ENCODE measurements around the gene KLHL2.
A peak's percentile ranks its signal among the peaks of the same experiment; 100 is the strongest.
"Not testable (repeated sequence)": the region's sequence is repeated elsewhere in the genome, so short reads cannot be mapped to it uniquely, and the experiment has no call there.

KLHL2 gene

GRCh38 chr4:165203541-165204461, 3.6 kb upstream of the KLHL2 start:
- H3K4me3 ChIP-seq (ENCODE audit: low read length): no peak overlapping the region

GRCh38 chr4:165204462-165204830, 2.9 kb upstream of the KLHL2 start:
- peak; percentile 17 for DNase-seq (ENCODE audit: low read depth)
- H3K27me3 ChIP-seq (replicated peaks; ENCODE audit: control insufficient read depth, insufficient read depth, low read length): no peaks in the 10 kb centered on the region
- no peaks in the 10 kb centered on the region for H3K9me3 ChIP-seq (ENCODE audit: control insufficient read depth, low read length)

More at GRCh38 chr4:165203541-165204461, 3.6 kb upstream of the KLHL2 start:
- Histone ChIP-seq H3K9me3 (ENCODE audit: control insufficient read depth, low read length) (no peaks in the 10 kb centered on the region), H3K9ac (ENCODE audit: low read length) (no peak overlapping the region), H3K4me1 (ENCODE audit: control insufficient read depth, insufficient read depth, low read length) (peaks cover 36% of the 10 kb centered on the region), H3K27me3 (replicated peaks; ENCODE audit: control insufficient read depth, insufficient read depth, low read length) (no peaks in the 10 kb centered on the region), H3K36me3 (ENCODE audit: control insufficient read depth, insufficient read depth, low read length, severe bottlenecking) (no peaks in the 10 kb centered on the region)
- DNase-seq (ENCODE audit: low read depth): no peak

GRCh38 chr4:165207016-165207430, 338 bp upstream of the KLHL2 start:
- Histone ChIP-seq H3K4me1 (ENCODE audit: control insufficient read depth, insufficient read depth, low read length) (peaks cover 32% of the 10 kb centered on the region), H3K4me3 (ENCODE audit: low read length) (peak overlapping the region; percentile 83), H3K36me3 (ENCODE audit: control insufficient read depth, insufficient read depth, low read length, severe bottlenecking) (no peaks in the 10 kb centered on the region), H3K27me3 (replicated peaks; ENCODE audit: control insufficient read depth, insufficient read depth, low read length) (no peaks in the 10 kb centered on the region), H3K9me3 (ENCODE audit: control insufficient read depth, low read length) (no peaks in the 10 kb centered on the region), H3K9ac (ENCODE audit: low read length) (peak overlapping the region; percentile 84)
- no peak for DNase-seq (ENCODE audit: low read depth)

More at GRCh38 chr4:165204462-165204830, 2.9 kb upstream of the KLHL2 start:
- no peaks in the 10 kb centered on the region for H3K36me3 ChIP-seq (ENCODE audit: control insufficient read depth, insufficient read depth, low read length, severe bottlenecking)
- H3K9ac ChIP-seq (ENCODE audit: low read length): no peak overlapping the region
- H3K4me1 ChIP-seq (ENCODE audit: control insufficient read depth, insufficient read depth, low read length): peaks cover 36% of the 10 kb centered on the region
- H3K4me3 ChIP-seq (ENCODE audit: low read length): no peak overlapping the region

- Histone ChIP-seq H3K27me3 (replicated peaks; ENCODE audit: control insufficient read depth, insufficient read depth, low read length) (no peaks in the 10 kb centered on the region), H3K36me3 (ENCODE audit: control insufficient read depth, insufficient read depth, low read length, severe bottlenecking) (no peaks in the 10 kb centered on the region), H3K9me3 (ENCODE audit: control insufficient read depth, low read length) (no peaks in the 10 kb centered on the region), H3K4me3 (ENCODE audit: low read length) (peak overlapping the region; percentile 83), H3K4me1 (ENCODE audit: control insufficient read depth, insufficient read depth, low read length) (peaks cover 21% of the 10 kb centered on the region), H3K9ac (ENCODE audit: low read length) (peak overlapping the region; percentile 84)
- DNase-seq (ENCODE audit: low read depth): no peak
Measured at GRCh38 chr4:165208221-165208652, 876 bp downstream of the KLHL2 start.

- H3K27me3 ChIP-seq (replicated peaks; ENCODE audit: control insufficient read depth, insufficient read depth, low read length): no peaks in the 10 kb centered on the region
- no peaks in the 10 kb centered on the region for H3K36me3 ChIP-seq (ENCODE audit: control insufficient read depth, insufficient read depth, low read length, severe bottlenecking)
- H3K4me1 ChIP-seq (ENCODE audit: control insufficient read depth, insufficient read depth, low read length): peaks cover 19% of the 10 kb centered on the region
- peak overlapping the region; percentile 83 for H3K4me3 ChIP-seq (ENCODE audit: low read length)
- no peaks in the 10 kb centered on the region for H3K9me3 ChIP-seq (ENCODE audit: control insufficient read depth, low read length)
- DNase-seq (ENCODE audit: low read depth): no peak
- H3K9ac ChIP-seq (ENCODE audit: low read length): peak overlapping the region; percentile 84
Measured at GRCh38 chr4:165208741-165209388, 1.5 kb downstream of the KLHL2 start.

- no peak overlapping the region for H3K4me3 ChIP-seq (ENCODE audit: low read length)
Measured at GRCh38 chr4:165209796-165210195, 2.4 kb downstream of the KLHL2 start.

GRCh38 chr4:165210566-165210965, 3.2 kb downstream of the KLHL2 start:
- Histone ChIP-seq H3K9ac (ENCODE audit: low read length) (no peak overlapping the region), H3K4me1 (ENCODE audit: control insufficient read depth, insufficient read depth, low read length) (peaks cover 16% of the 10 kb centered on the region), H3K27me3 (replicated peaks; ENCODE audit: control insufficient read depth, insufficient read depth, low read length) (no peaks in the 10 kb centered on the region), H3K9me3 (ENCODE audit: control insufficient read depth, low read length) (no peaks in the 10 kb centered on the region), H3K36me3 (ENCODE audit: control insufficient read depth, insufficient read depth, low read length, severe bottlenecking) (no peaks in the 10 kb centered on the region), H3K4me3 (ENCODE audit: low read length) (no peak overlapping the region)
- DNase-seq (ENCODE audit: low read depth): peak; percentile 11

More at GRCh38 chr4:165209796-165210195, 2.4 kb downstream of the KLHL2 start:
- no peak for DNase-seq (ENCODE audit: low read depth)
- H3K4me1 ChIP-seq (ENCODE audit: control insufficient read depth, insufficient read depth, low read length): peaks cover 14% of the 10 kb centered on the region
- no peak overlapping the region for H3K9ac ChIP-seq (ENCODE audit: low read length)
- H3K9me3 ChIP-seq (ENCODE audit: control insufficient read depth, low read length): no peaks in the 10 kb centered on the region
- H3K36me3 ChIP-seq (ENCODE audit: control insufficient read depth, insufficient read depth, low read length, severe bottlenecking): no peaks in the 10 kb centered on the region
- H3K27me3 ChIP-seq (replicated peaks; ENCODE audit: control insufficient read depth, insufficient read depth, low read length): no peaks in the 10 kb centered on the region

- H3K27me3 ChIP-seq (replicated peaks; ENCODE audit: control insufficient read depth, insufficient read depth, low read length); DNase-seq (ENCODE audit: low read depth); H3K9me3 ChIP-seq (ENCODE audit: control insufficient read depth, low read length); H3K36me3 ChIP-seq (ENCODE audit: control insufficient read depth, insufficient read depth, low read length, severe bottlenecking); H3K4me3 ChIP-seq (ENCODE audit: low read length); H3K9ac ChIP-seq (ENCODE audit: low read length): not testable (repeated sequence)
- H3K4me1 ChIP-seq (ENCODE audit: control insufficient read depth, insufficient read depth, low read length): peaks cover 18% of the 10 kb centered on the region
Measured at GRCh38 chr4:165212647-165213046, 5.3 kb downstream of the KLHL2 start.

- not testable (repeated sequence) for H3K9me3 ChIP-seq (ENCODE audit: control insufficient read depth, low read length); H3K27me3 ChIP-seq (replicated peaks; ENCODE audit: control insufficient read depth, insufficient read depth, low read length); H3K36me3 ChIP-seq (ENCODE audit: control insufficient read depth, insufficient read depth, low read length, severe bottlenecking); DNase-seq (ENCODE audit: low read depth); H3K9ac ChIP-seq (ENCODE audit: low read length); H3K4me3 ChIP-seq (ENCODE audit: low read length)
- peaks cover 15% of the 10 kb centered on the region for H3K4me1 ChIP-seq (ENCODE audit: control insufficient read depth, insufficient read depth, low read length)
Measured at GRCh38 chr4:165213404-165213803, 6.0 kb downstream of the KLHL2 start.

- H3K4me1 ChIP-seq (ENCODE audit: control insufficient read depth, insufficient read depth, low read length): peaks cover 11% of the 10 kb centered on the region
- DNase-seq (ENCODE audit: low read depth); H3K27me3 ChIP-seq (replicated peaks; ENCODE audit: control insufficient read depth, insufficient read depth, low read length); H3K9ac ChIP-seq (ENCODE audit: low read length); H3K36me3 ChIP-seq (ENCODE audit: control insufficient read depth, insufficient read depth, low read length, severe bottlenecking); H3K9me3 ChIP-seq (ENCODE audit: control insufficient read depth, low read length); H3K4me3 ChIP-seq (ENCODE audit: low read length): not testable (repeated sequence)
Measured at GRCh38 chr4:165213991-165214709, 6.8 kb downstream of the KLHL2 start.

Measured in adipocyte (in vitro differentiated cells).